HG02678 (cell line): Measurements from ENCODE around the gene VAV2.
A peak's percentile ranks its signal among the peaks of the same experiment; 100 is the strongest.

Source experiments
- ATAC-seq: cut with Tn5 transposase; IDR thresholded peaks from one replicate; pipeline ENCODE4 v1.9.1; 2021; ENCODE audit warnings: mild to moderate bottlenecking, moderate library complexity; ENCODE audit not compliant: unreplicated experiment

VAV2 gene

GRCh38 chr9:133982971-133983720, 9.0 kb downstream of the VAV2 start:
- no peak for ATAC-seq

GRCh38 chr9:133981958-133982681, 10.0 kb downstream of the VAV2 start:
- ATAC-seq: no peak

- no peak for ATAC-seq
Observed at GRCh38 chr9:133981589-133981957, 10.6 kb downstream of the VAV2 start.

- no peak for ATAC-seq
Observed at GRCh38 chr9:133980864-133981588, 11.1 kb downstream of the VAV2 start.

GRCh38 chr9:133979921-133980863, 11.9 kb downstream of the VAV2 start:
- no peak for ATAC-seq

GRCh38 chr9:133979273-133979920, 12.7 kb downstream of the VAV2 start:
- peak; percentile 58 for ATAC-seq

GRCh38 chr9:133978899-133979272, 13.2 kb downstream of the VAV2 start:
- ATAC-seq: no peak

GRCh38 chr9:133978226-133978898, 13.8 kb downstream of the VAV2 start:
- no peak for ATAC-seq

- ATAC-seq: no peak
Observed at GRCh38 chr9:133977421-133978201, 14.5 kb downstream of the VAV2 start.

GRCh38 chr9:133976887-133977286, 15.2 kb downstream of the VAV2 start:
- no peak for ATAC-seq

- ATAC-seq: no peak
Observed at GRCh38 chr9:133976191-133976861, 15.8 kb downstream of the VAV2 start.

- no peak for ATAC-seq
Observed at GRCh38 chr9:133975511-133975910, 16.6 kb downstream of the VAV2 start.

- ATAC-seq: no peak
Observed at GRCh38 chr9:133974631-133975341, 17.3 kb downstream of the VAV2 start.

GRCh38 chr9:133973791-133974630, 18.1 kb downstream of the VAV2 start:
- no peak for ATAC-seq

- ATAC-seq: no peak
Observed at GRCh38 chr9:133973111-133973790, 18.9 kb downstream of the VAV2 start.
